Thyroid gland (tissue), 4 donors: ENCODE measurements around the gene BRD4. TPM values are rescaled to one million over a fixed set of nuclear protein-coding genes. Genes with fewer than 3 reads are reported as not detected.

Experiments
- DNase-seq, 2 donors: peaks; one replicate each; pipeline ENCODE4 v3.0.0-alpha.2; 2019
- H3K27ac ChIP-seq, 3 donors: fragments of 200-600 bp; sonication (generic); 1 replicate in 2 of 3; 2 replicates in 1 of 3; pipeline ENCODE4 v1.5.1; 2016 to 2019; ENCODE audit warnings: mild to moderate bottlenecking in 1 of 3, moderate library complexity in 1 of 3
- H3K27me3 ChIP-seq: fragments of 200-600 bp; sonication (generic); one replicate; pipeline ENCODE4 v1.5.1; 2019
- H3K36me3 ChIP-seq, 2 donors: fragments of 200-600 bp; sonication (generic); one replicate each; pipeline ENCODE4 v1.5.1; 2016 to 2019
- H3K4me1 ChIP-seq, 2 donors: fragments of 200-600 bp; sonication (generic); one replicate each; pipeline ENCODE4 v1.5.1; 2017 to 2019
- H3K4me3 ChIP-seq, 3 donors: fragments of 200-600 bp; sonication (generic); replicated peaks in 1 of 3; 1 replicate in 2 of 3; 2 replicates in 1 of 3; pipeline ENCODE4 v1.5.1; 2016; ENCODE audit warnings: mild to moderate bottlenecking in 1 of 3
- H3K9me3 ChIP-seq: fragments of 200-600 bp; sonication (generic); one replicate; pipeline ENCODE4 v1.5.1; 2017
- CTCF ChIP-seq, 6 experiments: fragments of 200-600 bp in 3 of 6; fragments of 450-650 bp in 3 of 6; sonication (generic) in 3 of 6; IDR thresholded peaks; one replicate each; pipeline ENCODE4 v1.5.1; 2016 to 2019; ENCODE audit warnings: antibody characterized with exemption in 6 of 6, mild to moderate bottlenecking in 2 of 6, inconsistent platforms in 1 of 6, moderate library complexity in 1 of 6
- POLR2A ChIP-seq, 2 donors: fragments of 450-650 bp; IDR thresholded peaks; one replicate each; pipeline ENCODE4 v1.6.1; 2017; ENCODE audit warnings: antibody characterized with exemption in 2 of 2, mild to moderate bottlenecking in 2 of 2, moderate library complexity in 1 of 2
- WGBS, 2 donors: methylation state at CpG; one replicate each; pipeline ENCODE4 v1.1.5; 2017; 5-methylcytosine and 5-hydroxymethylcytosine counted together
- intact Hi-C: fragments of 100-400 bp; cut with DNase I; formaldehyde crosslinking; loops from one replicate; pipeline ENCODE4 v1.15.1; 2023
- total RNA-seq, 4 donors: library from RNA; depleted of rRNA; stranded (reverse); fragments of >200 nt; gene quantifications; one replicate each; pipeline ENCODE4 v1.2.3, GENCODE V29; 2016

BRD4 gene
- total RNA-seq, 4 donors from 2014 or later, result 20.8 to 78.1 (median 32.4) TPM

GRCh38 chr19:15265850-15266248 lies 66.5 kb downstream of the BRD4 start:
- TF ChIP-seq CTCF (IDR thresholded peaks at IDR 0.05) (peak in 1 of 6 experiments; percentile 4), POLR2A (IDR thresholded peaks at IDR 0.05) (no peak)
- Histone ChIP-seq H3K27ac (peak overlapping the region in 2 of 3 donors; percentile 34 to 67), H3K4me1 (peaks cover 30 to 58% of the 10 kb centered on the region in 2 donors), H3K9me3 (no peaks in the 10 kb centered on the region), H3K4me3 (no peak overlapping the region), H3K27me3 (no peaks in the 10 kb centered on the region), H3K36me3 (peaks cover 27 to 48% of the 10 kb centered on the region in 2 donors)
- intact Hi-C loops, result loop anchor here (5.0 to 10.0 kb wide), 3 partner anchors 66 to 149 kb away; partner anchors contain the start of genes AKAP8, AKAP8L and BRD4
- 13 to 14% methylated on average over 3 to 6 of the region's 8 CpGs for WGBS, 2 donors
- DNase-seq, result peak; percentile 96 to 97

GRCh38 chr19:15265214-15265849 lies 67.0 kb downstream of the BRD4 start:
- WGBS, 2 donors, result 69 to 83% methylated on average over 21 to 26 of the region's 26 CpGs
- intact Hi-C loops, result loop anchor here (5.0 to 10.0 kb wide), 3 partner anchors 67 to 149 kb away; partner anchors contain the start of genes AKAP8, AKAP8L and BRD4
- Histone ChIP-seq H3K9me3 (no peaks in the 10 kb centered on the region), H3K4me3 (no peak overlapping the region), H3K4me1 (peaks cover 36 to 63% of the 10 kb centered on the region in 2 donors), H3K27me3 (no peaks in the 10 kb centered on the region), H3K36me3 (peaks cover 27 to 50% of the 10 kb centered on the region in 2 donors), H3K27ac (peak overlapping the region in 2 of 3 donors; percentile 31 to 67)
- no peak for DNase-seq
- TF ChIP-seq CTCF (IDR thresholded peaks at IDR 0.05), result no peak
- TF ChIP-seq POLR2A (IDR thresholded peaks at IDR 0.05), result no peak

GRCh38 chr19:15264933-15265206 lies 67.5 kb downstream of the BRD4 start:
- no peak for DNase-seq
- H3K4me3 ChIP-seq, result no peak overlapping the region
- intact Hi-C loops, result loop anchor here (5.0 to 10.0 kb wide), 4 partner anchors 67 to 150 kb away; partner anchors contain the start of genes AKAP8, AKAP8L and BRD4
- no peak for TF ChIP-seq POLR2A (IDR thresholded peaks at IDR 0.05)
- no peak for TF ChIP-seq CTCF (IDR thresholded peaks at IDR 0.05)
- peaks cover 40 to 63% of the 10 kb centered on the region in 2 donors for H3K4me1 ChIP-seq
- H3K36me3 ChIP-seq, result peaks cover 27 to 55% of the 10 kb centered on the region in 2 donors
- H3K27ac ChIP-seq, result peak overlapping the region in 2 of 3 donors; percentile 31 to 67
- WGBS, 2 donors, result 100% methylated on average over 1 of the region's 1 CpG; no CpG with 5 or more reads in 1 of the 2 donors
- no peaks in the 10 kb centered on the region for H3K9me3 ChIP-seq
- H3K27me3 ChIP-seq, result no peaks in the 10 kb centered on the region

GRCh38 chr19:15264061-15264932 lies 68.0 kb downstream of the BRD4 start:
- peaks cover 31 to 60% of the 10 kb centered on the region in 2 donors for H3K36me3 ChIP-seq
- H3K9me3 ChIP-seq, result no peaks in the 10 kb centered on the region
- no peak overlapping the region for H3K4me3 ChIP-seq
- 73 to 81% methylated on average over 14 to 21 of the region's 28 CpGs for whole genome bisulfite sequencing, 2 donors
- peak; percentile 53 to 64 for DNase-seq
- peaks cover 41 to 64% of the 10 kb centered on the region in 2 donors for H3K4me1 ChIP-seq
- intact Hi-C loops, result loop anchor here (5.0 to 10.0 kb wide), 2 partner anchors 87 to 151 kb away; partner anchors contain the start of gene AKAP8L
- peak overlapping the region in 2 of 3 donors; percentile 53 to 67 for H3K27ac ChIP-seq
- no peak for TF ChIP-seq POLR2A (IDR thresholded peaks at IDR 0.05)
- peak; percentile 21 to 59 (median 48) for TF ChIP-seq CTCF (IDR thresholded peaks at IDR 0.05)
- no peaks in the 10 kb centered on the region for H3K27me3 ChIP-seq
